Esophagus squamous epithelium (tissue), 4 donors: ENCODE data around the gene ZFP91.

Source experiments
- POLR2A ChIP-seq, 4 donors: fragments of 450-650 bp; IDR thresholded peaks; one replicate each; pipeline ENCODE4 v1.6.1; 2017; ENCODE audit warnings: antibody characterized with exemption in 4 of 4, mild to moderate bottlenecking in 4 of 4, moderate library complexity in 3 of 4
- TF ChIP-seq, protein P1 (sequence below), 6 experiments: fragments of 450-650 bp in 4 of 6; fragments of 200-600 bp in 2 of 6; sonication (generic) in 2 of 6; IDR thresholded peaks; one replicate each; pipeline ENCODE4 v1.5.1; 2016 to 2019; ENCODE audit warnings: antibody characterized with exemption in 6 of 6, mild to moderate bottlenecking in 4 of 6, moderate library complexity in 4 of 6

- TF ChIP-seq, protein P1, sequence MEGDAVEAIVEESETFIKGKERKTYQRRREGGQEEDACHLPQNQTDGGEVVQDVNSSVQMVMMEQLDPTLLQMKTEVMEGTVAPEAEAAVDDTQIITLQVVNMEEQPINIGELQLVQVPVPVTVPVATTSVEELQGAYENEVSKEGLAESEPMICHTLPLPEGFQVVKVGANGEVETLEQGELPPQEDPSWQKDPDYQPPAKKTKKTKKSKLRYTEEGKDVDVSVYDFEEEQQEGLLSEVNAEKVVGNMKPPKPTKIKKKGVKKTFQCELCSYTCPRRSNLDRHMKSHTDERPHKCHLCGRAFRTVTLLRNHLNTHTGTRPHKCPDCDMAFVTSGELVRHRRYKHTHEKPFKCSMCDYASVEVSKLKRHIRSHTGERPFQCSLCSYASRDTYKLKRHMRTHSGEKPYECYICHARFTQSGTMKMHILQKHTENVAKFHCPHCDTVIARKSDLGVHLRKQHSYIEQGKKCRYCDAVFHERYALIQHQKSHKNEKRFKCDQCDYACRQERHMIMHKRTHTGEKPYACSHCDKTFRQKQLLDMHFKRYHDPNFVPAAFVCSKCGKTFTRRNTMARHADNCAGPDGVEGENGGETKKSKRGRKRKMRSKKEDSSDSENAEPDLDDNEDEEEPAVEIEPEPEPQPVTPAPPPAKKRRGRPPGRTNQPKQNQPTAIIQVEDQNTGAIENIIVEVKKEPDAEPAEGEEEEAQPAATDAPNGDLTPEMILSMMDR (IDR thresholded peaks at IDR 0.05) = peak in 2 of 6 experiments; percentile 29 to 40
- no peak for TF ChIP-seq POLR2A (IDR thresholded peaks at IDR 0.05)
These were observed 1.9 kb upstream of the ZFP91 start for GRCh38 chr11:58576887-58577471.
